Heart right ventricle (tissue), 16 donors: Measurements from ENCODE around the gene MEN1. TPM values are rescaled to one million over a fixed set of nuclear protein-coding genes. Genes with fewer than 3 reads are reported as not detected.

Experiments
- ATAC-seq, 8 donors: fragments of 200-7000 bp; cut with Tn5 transposase; one replicate each; pipeline ENCODE4 v1.9.1; 2020; ENCODE audit warnings: mild to moderate bottlenecking in 8 of 8, moderate library complexity in 8 of 8, moderate number of reproducible peaks in 1 of 8
- DNase-seq, 2 donors: peaks; one replicate each; pipeline ENCODE4 v3.0.0-alpha.2; 2020
- H3K27ac ChIP-seq, 10 donors: fragments of 200-600 bp; sonication (generic) in 2 of 10; one replicate each; pipeline versions ENCODE4 v1.5.0 to v1.8.0; 2020 to 2022; ENCODE audit warnings: mild to moderate bottlenecking in 3 of 10
- H3K27me3 ChIP-seq, 7 donors: fragments of 200-600 bp; one replicate each; pipeline ENCODE4 v1.8.0; 2021 to 2022; ENCODE audit warnings: mild to moderate bottlenecking in 2 of 7
- H3K36me3 ChIP-seq, 9 donors: fragments of 200-600 bp; sonication (generic) in 1 of 9; one replicate each; pipeline versions ENCODE4 v1.5.0 to v1.8.0; 2020 to 2022; ENCODE audit warnings: mild to moderate bottlenecking in 2 of 9
- H3K4me1 ChIP-seq, 9 donors: fragments of 200-600 bp; sonication (generic) in 1 of 9; one replicate each; pipeline versions ENCODE4 v1.5.0 to v1.8.0; 2020 to 2022; ENCODE audit warnings: mild to moderate bottlenecking in 4 of 9
- H3K4me3 ChIP-seq, 10 donors: fragments of 200-600 bp; sonication (generic) in 2 of 10; one replicate each; pipeline versions ENCODE4 v1.5.0 to v1.8.0; 2020 to 2022; ENCODE audit warnings: mild to moderate bottlenecking in 7 of 10, moderate library complexity in 2 of 10
- H3K9me3 ChIP-seq, 11 donors: fragments of 200-600 bp in 10 of 11; sonication (generic) in 2 of 11; one replicate each; pipeline versions ENCODE4 v1.5.0 to v1.8.0; 2013 to 2022; ENCODE audit warnings: mild to moderate bottlenecking in 2 of 11, control low read depth in 1 of 11, moderate library complexity in 1 of 11
- CTCF ChIP-seq, 9 donors: fragments of 200-600 bp; sonication (generic) in 2 of 9; IDR thresholded peaks; one replicate each; pipeline versions ENCODE4 v1.5.0 to v1.8.0; 2021 to 2022; ENCODE audit warnings: antibody characterized with exemption in 9 of 9, mild to moderate bottlenecking in 5 of 9, moderate library complexity in 1 of 9
- WGBS, 2 donors: extraction: QIAGEN DNeasy Blood & Tissue Kit; methylation state at CpG; one replicate each; pipeline ENCODE4 v1.1.7; 2013; ENCODE audit warnings: inconsistent platforms in 1 of 2; 5-methylcytosine and 5-hydroxymethylcytosine counted together
- intact Hi-C, 10 donors: fragments of 100-400 bp; cut with DNase I; formaldehyde crosslinking; loops; one replicate each; pipeline versions ENCODE4 v1.11.1 to v1.14.2; 2022
- polyA plus RNA-seq, 2 donors: library from polyadenylated mRNA; stranded (reverse); fragments of 200-250 nt; gene quantifications; one replicate each; pipeline ENCODE4 v1.2.3, GENCODE V29; 2013
- total RNA-seq, 10 donors: library from RNA; stranded (reverse); fragmentation: NEBNext Ultra II Directional in 3 of 10; extraction: Animal tissue kit (Norgen Biotek cat#: 25700) in 3 of 10; gene quantifications; one replicate each; pipeline versions ENCODE4 v1.2.1 to v1.2.4, GENCODE V29; 2021 to 2023
- donor health status: Arrhythmogenic right ventricular cardiomyopathy.
- donor health status: ischemic (EF 13 %, LVEDD 7.1; RV severe dilation, severe dysfunction).
- donor health status: healthy with polysubstance abuse.
- donor health status: DM: no; HTN: yes; CAD: no.
- donor health status: DM: no; HTN: no; CAD: no.
- donor health status: ischemic (EF 25% LVEDD 6.9; RV normal size, moderate dysfunction).
- donor health status: ischemic (EF 25% LVEDD 5.7; RV mildly dilated, moderate dysfunction).
- donor health status: healthy.
- donor health status: DM: yes; HTN: yes; CAD: no.
- donor health status: Ischemic cardiomyopathy.
- donor health status: ischemic (EF 35%, LVEDD 5.7; RV mildly dilated, moderate dysfunction).
- donor health status: nonischemic (EF 11% LVEDD 7.7; RV severe dilation, severe dysfunction).
- donor health status: DM: yes; HTN: yes; CAD: no.
- donor health status: PGD.
- donor health status: ischemic (EF 29% LVEDD 5.4; RV normal size, mild dysfunction).
- donor health status: nonischemic (EF 23%, LVEDD 6.1; RV moderate dilation, normal function).

Gene MEN1
- total and polyA plus RNA-seq, 12 donors, result 5.8 to 12.5 (median 8.7) TPM

GRCh38 chr11:64842851-64843685 is 32.7 kb upstream of the MEN1 start:
- 90 to 91% methylated on average over 19 of the region's 19 CpGs for WGBS, 2 donors
- H3K27ac ChIP-seq, result no peak overlapping the region
- intact Hi-C loops, result loop anchor here in 5 of 10 donors (10.0 kb wide), 3 partner anchors 152 to 182 kb away; partner anchors contain the start of genes ARL2 (in 3 of the 5), BATF2 (in 1 of the 5) and SNX15 (in 1 of the 5)
- H3K27me3 ChIP-seq, result no peaks in the 10 kb centered on the region
- TF ChIP-seq CTCF (IDR thresholded peaks at IDR 0.05), result no peak
- H3K36me3 ChIP-seq, result no peaks in the 10 kb centered on the region
- no peaks in the 10 kb centered on the region for H3K9me3 ChIP-seq
- DNase-seq (no peak), ATAC-seq (no peak)
- H3K4me1 ChIP-seq, result peaks cover 9 to 25% (median 17%) of the 10 kb centered on the region in 9 donors
- H3K4me3 ChIP-seq, result no peak overlapping the region

GRCh38 chr11:64842366-64842759 is 32.0 kb upstream of the MEN1 start:
- Histone ChIP-seq H3K9me3 (no peaks in the 10 kb centered on the region), H3K27me3 (no peaks in the 10 kb centered on the region), H3K4me1 (peaks cover 2 to 18% (median 10%) of the 10 kb centered on the region in 9 donors), H3K27ac (no peak overlapping the region), H3K4me3 (no peak overlapping the region), H3K36me3 (no peaks in the 10 kb centered on the region)
- DNase-seq (no peak), ATAC-seq (no peak)
- WGBS, 2 donors, result 81 to 94% methylated on average over 5 to 6 of the region's 6 CpGs
- intact Hi-C loops, result loop anchor here in 5 of 10 donors (10.0 kb wide), 3 partner anchors 152 to 182 kb away; partner anchors contain the start of genes ARL2 (in 3 of the 5), BATF2 (in 1 of the 5) and SNX15 (in 1 of the 5)
- TF ChIP-seq CTCF (IDR thresholded peaks at IDR 0.05), result no peak

- Histone ChIP-seq H3K4me1 (peaks cover 0 to 13% (median 6%) of the 10 kb centered on the region in 9 donors), H3K36me3 (no peaks in the 10 kb centered on the region), H3K4me3 (no peak overlapping the region), H3K27me3 (no peaks in the 10 kb centered on the region), H3K9me3 (no peaks in the 10 kb centered on the region), H3K27ac (no peak overlapping the region)
- intact Hi-C loops, result loop anchor here in 5 of 10 donors (10.0 kb wide), 3 partner anchors 153 to 183 kb away; partner anchors contain the start of genes ARL2 (in 3 of the 5), BATF2 (in 1 of the 5) and SNX15 (in 1 of the 5)
- no peak for ATAC-seq
- WGBS, 2 donors, result 89 to 92% methylated on average over 15 of the region's 15 CpGs
- no peak for TF ChIP-seq CTCF (IDR thresholded peaks at IDR 0.05)
- no peak for DNase-seq
Measured at GRCh38 chr11:64841592-64842365, 31.4 kb upstream of the MEN1 start.
